Panc1 (cell line): ENCODE measurements around the gene POLG. TPM values are rescaled to one million over a fixed set of nuclear protein-coding genes. Genes with fewer than 3 reads are reported as not detected.

Experiments used
- ATAC-seq: fragments of 200-7000 bp; cut with Tn5 transposase; 2 replicates; pipeline ENCODE4 v1.9.1; 2020; ENCODE audit warnings: mild to moderate bottlenecking, moderate library complexity
- BruUV-seq: library from RNA; stranded (reverse); fragments of 400-500 nt; replicated peaks from 2 replicates; lab custom pipeline; 2021; lab: Mats Ljungman, UMichigan
- CTCF ChIA-PET: fragments of 300-600 bp; sonication (Branson Sonifier 250); formaldehyde crosslinking; loops from one replicate; lab custom pipeline; 2022; ENCODE audit warnings: antibody characterized with exemption; lab: Charles Lee
- POLR2A ChIA-PET: fragments of 300-600 bp; sonication (Branson Sonifier 250); formaldehyde crosslinking; loops from one replicate; lab custom pipeline; 2022; ENCODE audit warnings: antibody characterized with exemption; lab: Charles Lee
- DNase-seq: peaks from one replicate; pipeline ENCODE4 v3.0.0-alpha.2; 2010; ENCODE audit warnings: low read depth, low spot score
- H3K27ac ChIP-seq: 2 replicates; pipeline ENCODE4 v1.5.1; 2011; ENCODE audit warnings: mild to moderate bottlenecking, low read length, inconsistent platforms
- H3K27me3 ChIP-seq: fragments of 200-500 bp; sonication (Bioruptor generic); 2 replicates; pipeline ENCODE4 v1.6.0; 2014; ENCODE audit warnings: low read length, inconsistent platforms; ENCODE audit not compliant: control insufficient read depth, insufficient read depth
- H3K36me3 ChIP-seq: fragments of 200-500 bp; sonication (Bioruptor generic); 2 replicates; pipeline ENCODE4 v1.5.1; 2014; ENCODE audit warnings: inconsistent platforms, mild to moderate bottlenecking, low read length, moderate library complexity; ENCODE audit not compliant: control insufficient read depth, insufficient read depth
- H3K4me1 ChIP-seq: 2 replicates; pipeline ENCODE4 v1.5.1; 2011; ENCODE audit warnings: inconsistent platforms, mild to moderate bottlenecking, low read length, moderate library complexity; ENCODE audit not compliant: control insufficient read depth, insufficient read depth
- H3K4me3 ChIP-seq, 2 experiments: 2 replicates each; pipeline ENCODE4 v1.5.1; 2011 to 2012; ENCODE audit warnings: low read depth in 2 of 2, low read length in 2 of 2, mild to moderate bottlenecking in 2 of 2, inconsistent platforms in 1 of 2, moderate library complexity in 1 of 2
- H3K9me3 ChIP-seq: fragments of 200-500 bp; sonication (Bioruptor generic); 2 replicates; pipeline ENCODE4 v1.5.1; 2014; ENCODE audit warnings: low read depth, mild to moderate bottlenecking, inconsistent platforms, low read length, moderate library complexity; ENCODE audit not compliant: control insufficient read depth, insufficient read depth
- POLR2AphosphoS5 ChIP-seq: IDR thresholded peaks from 2 replicates; pipeline ENCODE4 v1.6.1; 2012; ENCODE audit warnings: mild to moderate bottlenecking, low read depth, low read length, moderate library complexity
- SIN3A ChIP-seq: IDR thresholded peaks from 2 replicates; pipeline ENCODE4 v1.6.1; 2012; ENCODE audit warnings: low read depth, mild to moderate bottlenecking, low read length, moderate library complexity, borderline replicate concordance; ENCODE audit not compliant: insufficient read depth
- TCF7L2 ChIP-seq: IDR thresholded peaks from 2 replicates; pipeline ENCODE4 v1.6.1; 2011; ENCODE audit warnings: mild to moderate bottlenecking, low read depth, low read length, inconsistent platforms
- in situ Hi-C: cut with HindIII; loops from 2 replicates; pipeline ENCODE4 v1.10.0; 2016; ENCODE audit warnings: low sequenced_read_pairs, low pct_unique_long_range_greater_than_20kb
- intact Hi-C: fragments of 100-400 bp; cut with micrococcal nuclease; formaldehyde crosslinking; loops from one replicate; pipeline ENCODE4 v1.10.0; 2022; ENCODE audit not compliant: unreplicated experiment
- total RNA-seq: library from RNA; stranded (reverse); gene quantifications from one replicate; pipeline ENCODE4 v1.2.1, GENCODE V29; 2021; ENCODE audit not compliant: unreplicated experiment
- TF ChIP-seq, protein P1 (sequence below), 2 experiments: IDR thresholded peaks; 2 replicates each; pipeline ENCODE4 v1.6.1; 2011 to 2012; ENCODE audit warnings: low read depth in 2 of 2, control low read depth in 1 of 2, low read length in 1 of 2, mild to moderate bottlenecking in 1 of 2, moderate library complexity in 1 of 2; ENCODE audit not compliant: insufficient read depth in 1 of 2
- TF ChIP-seq, protein P2 (sequence below): fragments of 450-650 bp; IDR thresholded peaks from 2 replicates; pipeline ENCODE4 v1.5.1; 2017; ENCODE audit warnings: mild to moderate bottlenecking

Gene POLG
- total RNA-seq, 1 experiment from 2014 or later = 95.2 TPM

DNA sequence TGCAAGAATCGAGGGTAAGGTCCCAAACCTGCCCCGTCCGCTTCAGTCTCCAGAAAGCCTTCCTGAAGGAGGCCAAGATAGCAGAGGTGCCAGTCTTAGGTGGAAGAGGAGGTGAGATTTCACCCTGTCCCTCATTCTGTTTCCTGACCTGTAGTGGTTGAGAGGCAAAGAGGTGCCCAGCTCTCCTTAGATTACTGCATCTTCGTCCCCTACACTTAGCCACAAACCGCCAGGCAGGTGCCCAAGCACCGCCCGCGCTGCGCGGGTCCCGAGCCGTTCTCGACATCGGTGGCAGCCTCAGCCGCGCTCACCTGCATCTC lies 23.8 kb upstream of the POLG start:
- ATAC-seq (peak; percentile 18), DNase-seq (no peak)
- in situ Hi-C loops = no loop called here
- ChIA-PET CTCF (interaction anchor here (0.7 to 2.5 kb wide), 18 partner anchors 10 to 287 kb away, joined by 3 to 29 read pairs (median 3); no protein-coding TSS in a partner anchor), POLR2A (no interaction called here)
- no peak overlapping the region for H3K27ac ChIP-seq
- H3K4me1 ChIP-seq = peaks cover 2% of the 10 kb centered on the region; the same call in 1 of the 2 replicates
- TF ChIP-seq TCF7L2 = no peak
- no peak for TF ChIP-seq POLR2AphosphoS5
- no TSS peak for BruUV-seq
- no peaks in the 10 kb centered on the region for H3K36me3 ChIP-seq
- intact Hi-C loops = loop anchor here (2.0 kb wide), 1 partner anchor 114 kb away; no protein-coding TSS in a partner anchor
- H3K9me3 ChIP-seq = no peaks in the 10 kb centered on the region
- H3K27me3 ChIP-seq = peaks cover 26% of the 10 kb centered on the region
- peak overlapping the region; percentile 44 to 55 for H3K4me3 ChIP-seq

DNA sequence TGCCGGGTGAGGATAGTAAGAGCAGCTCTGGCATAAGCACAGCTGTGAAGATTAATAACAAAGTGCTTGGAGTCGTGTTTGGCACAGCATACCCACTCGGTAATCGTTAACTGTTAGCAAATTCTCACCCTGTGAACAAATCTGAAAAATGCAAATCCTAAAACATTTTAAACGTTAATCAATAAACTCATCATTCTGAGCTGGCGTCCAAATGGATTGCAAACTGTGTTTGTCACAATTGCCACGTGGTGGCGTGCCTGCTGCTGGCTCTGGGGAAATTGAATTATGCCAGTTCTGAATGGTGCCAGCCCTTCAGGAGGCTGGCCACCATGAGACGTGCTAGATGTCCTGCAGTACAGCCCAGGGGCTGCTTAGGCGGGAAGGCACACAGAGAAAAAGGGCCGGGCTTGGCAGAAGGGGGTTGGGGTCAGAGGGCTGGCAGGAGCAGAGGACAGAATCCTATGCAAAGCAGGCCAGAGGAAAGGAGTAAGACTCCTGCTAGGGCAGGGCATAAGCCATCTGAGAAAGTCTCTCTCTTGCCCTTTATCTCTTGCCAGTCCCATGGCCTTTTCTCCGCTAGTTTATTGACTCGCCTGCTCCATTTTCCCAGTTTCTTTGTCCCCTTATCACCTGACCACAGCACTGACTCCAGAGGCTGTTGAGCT lies 22.1 kb upstream of the POLG start:
- H3K36me3 ChIP-seq = no peaks in the 10 kb centered on the region
- BruUV-seq = no TSS peak
- peaks cover 2% of the 10 kb centered on the region; the same call in 1 of the 2 replicates for H3K4me1 ChIP-seq
- no peak overlapping the region for H3K27ac ChIP-seq
- TF ChIP-seq, protein P1, sequence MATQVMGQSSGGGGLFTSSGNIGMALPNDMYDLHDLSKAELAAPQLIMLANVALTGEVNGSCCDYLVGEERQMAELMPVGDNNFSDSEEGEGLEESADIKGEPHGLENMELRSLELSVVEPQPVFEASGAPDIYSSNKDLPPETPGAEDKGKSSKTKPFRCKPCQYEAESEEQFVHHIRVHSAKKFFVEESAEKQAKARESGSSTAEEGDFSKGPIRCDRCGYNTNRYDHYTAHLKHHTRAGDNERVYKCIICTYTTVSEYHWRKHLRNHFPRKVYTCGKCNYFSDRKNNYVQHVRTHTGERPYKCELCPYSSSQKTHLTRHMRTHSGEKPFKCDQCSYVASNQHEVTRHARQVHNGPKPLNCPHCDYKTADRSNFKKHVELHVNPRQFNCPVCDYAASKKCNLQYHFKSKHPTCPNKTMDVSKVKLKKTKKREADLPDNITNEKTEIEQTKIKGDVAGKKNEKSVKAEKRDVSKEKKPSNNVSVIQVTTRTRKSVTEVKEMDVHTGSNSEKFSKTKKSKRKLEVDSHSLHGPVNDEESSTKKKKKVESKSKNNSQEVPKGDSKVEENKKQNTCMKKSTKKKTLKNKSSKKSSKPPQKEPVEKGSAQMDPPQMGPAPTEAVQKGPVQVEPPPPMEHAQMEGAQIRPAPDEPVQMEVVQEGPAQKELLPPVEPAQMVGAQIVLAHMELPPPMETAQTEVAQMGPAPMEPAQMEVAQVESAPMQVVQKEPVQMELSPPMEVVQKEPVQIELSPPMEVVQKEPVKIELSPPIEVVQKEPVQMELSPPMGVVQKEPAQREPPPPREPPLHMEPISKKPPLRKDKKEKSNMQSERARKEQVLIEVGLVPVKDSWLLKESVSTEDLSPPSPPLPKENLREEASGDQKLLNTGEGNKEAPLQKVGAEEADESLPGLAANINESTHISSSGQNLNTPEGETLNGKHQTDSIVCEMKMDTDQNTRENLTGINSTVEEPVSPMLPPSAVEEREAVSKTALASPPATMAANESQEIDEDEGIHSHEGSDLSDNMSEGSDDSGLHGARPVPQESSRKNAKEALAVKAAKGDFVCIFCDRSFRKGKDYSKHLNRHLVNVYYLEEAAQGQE (IDR thresholded peaks at IDR 0.05; ENCODE audit: insufficient read depth in 1 of 2, low read depth in 2 of 2, low read length in 1 of 2) = no peak
- no peak for TF ChIP-seq POLR2AphosphoS5
- TF ChIP-seq, protein P2, sequence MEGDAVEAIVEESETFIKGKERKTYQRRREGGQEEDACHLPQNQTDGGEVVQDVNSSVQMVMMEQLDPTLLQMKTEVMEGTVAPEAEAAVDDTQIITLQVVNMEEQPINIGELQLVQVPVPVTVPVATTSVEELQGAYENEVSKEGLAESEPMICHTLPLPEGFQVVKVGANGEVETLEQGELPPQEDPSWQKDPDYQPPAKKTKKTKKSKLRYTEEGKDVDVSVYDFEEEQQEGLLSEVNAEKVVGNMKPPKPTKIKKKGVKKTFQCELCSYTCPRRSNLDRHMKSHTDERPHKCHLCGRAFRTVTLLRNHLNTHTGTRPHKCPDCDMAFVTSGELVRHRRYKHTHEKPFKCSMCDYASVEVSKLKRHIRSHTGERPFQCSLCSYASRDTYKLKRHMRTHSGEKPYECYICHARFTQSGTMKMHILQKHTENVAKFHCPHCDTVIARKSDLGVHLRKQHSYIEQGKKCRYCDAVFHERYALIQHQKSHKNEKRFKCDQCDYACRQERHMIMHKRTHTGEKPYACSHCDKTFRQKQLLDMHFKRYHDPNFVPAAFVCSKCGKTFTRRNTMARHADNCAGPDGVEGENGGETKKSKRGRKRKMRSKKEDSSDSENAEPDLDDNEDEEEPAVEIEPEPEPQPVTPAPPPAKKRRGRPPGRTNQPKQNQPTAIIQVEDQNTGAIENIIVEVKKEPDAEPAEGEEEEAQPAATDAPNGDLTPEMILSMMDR = peak; percentile 86
- peaks cover 26% of the 10 kb centered on the region for H3K27me3 ChIP-seq
- ATAC-seq = peak; percentile 30
- no peaks in the 10 kb centered on the region for H3K9me3 ChIP-seq
- CTCF ChIA-PET = interaction anchor here (0.6 to 2.0 kb wide), 11 partner anchors 8 to 657 kb away, joined by 3 to 10 read pairs (median 5); partner anchors contain the start of gene POLG
- DNase-seq = no peak
- intact Hi-C loops = no loop called here
- POLR2A ChIA-PET = no interaction called here
- in situ Hi-C loops = no loop called here
- H3K4me3 ChIP-seq = no peak overlapping the region

DNA sequence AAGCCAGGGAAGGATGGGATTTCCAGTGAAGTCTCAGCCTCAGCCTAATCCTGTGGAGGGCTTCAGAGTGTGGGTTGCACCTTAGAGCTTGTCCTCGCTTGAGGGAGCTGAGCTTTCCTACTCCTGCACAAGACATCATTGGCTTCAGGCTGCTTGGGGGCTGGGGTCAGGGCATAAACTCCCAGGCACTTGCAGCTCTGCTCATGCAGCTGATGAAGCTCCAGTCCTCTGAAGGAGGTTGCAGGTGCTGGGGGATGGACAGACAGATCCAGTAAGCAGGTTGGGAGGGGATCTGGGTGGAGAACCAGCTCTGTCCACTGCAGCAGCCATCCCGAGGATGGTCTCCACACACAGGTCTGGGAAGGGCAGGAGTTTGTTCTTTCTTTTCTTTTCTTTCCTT lies 19.4 kb upstream of the POLG start:
- no peak for ATAC-seq
- CTCF ChIA-PET = interaction anchor here (0.5 kb wide), 1 partner anchor 124 kb away, joined by 8 read pairs; no protein-coding TSS in a partner anchor
- in situ Hi-C loops = no loop called here
- 0 out of 2 replicates have a peak, but pooled peaks cover 2% of the 10 kb centered on the region for H3K4me1 ChIP-seq
- H3K27me3 ChIP-seq = peaks cover 18% of the 10 kb centered on the region
- POLR2A ChIA-PET = interaction anchor here (0.7 kb wide), 1 partner anchor 112 kb away, joined by 4 read pairs; no protein-coding TSS in a partner anchor
- H3K27ac ChIP-seq = no peak overlapping the region
- no peak for DNase-seq
- no TSS peak for BruUV-seq
- intact Hi-C loops = no loop called here
- no peaks in the 10 kb centered on the region for H3K36me3 ChIP-seq
- H3K4me3 ChIP-seq = no peak overlapping the region
- no peaks in the 10 kb centered on the region for H3K9me3 ChIP-seq
- TF ChIP-seq, protein P2 = no peak
- TF ChIP-seq, protein P1 (IDR thresholded peaks at IDR 0.05; ENCODE audit: insufficient read depth in 1 of 2, low read depth in 2 of 2, low read length in 1 of 2) = no peak
- TF ChIP-seq SIN3A (no peak), TCF7L2 (no peak), POLR2AphosphoS5 (no peak)
